NB4 (cell line): ENCODE results near the gene MOB2.

Experiments used
- POLR2A ChIP-seq: IDR thresholded peaks from 2 replicates; pipeline ENCODE4 v1.6.1; 2011; ENCODE audit warnings: mild to moderate bottlenecking; ENCODE audit not compliant: insufficient read length; ENCODE audit errors: extremely low read depth
- TF ChIP-seq, protein P1 (sequence below): IDR thresholded peaks from 2 replicates; pipeline ENCODE4 v1.6.1; 2011; ENCODE audit warnings: low read depth, low read length
- TF ChIP-seq, protein P2 (sequence below): IDR thresholded peaks from one replicate; pipeline ENCODE4 v1.5.1; 2012; ENCODE audit warnings: low read depth, low read length

DNA sequence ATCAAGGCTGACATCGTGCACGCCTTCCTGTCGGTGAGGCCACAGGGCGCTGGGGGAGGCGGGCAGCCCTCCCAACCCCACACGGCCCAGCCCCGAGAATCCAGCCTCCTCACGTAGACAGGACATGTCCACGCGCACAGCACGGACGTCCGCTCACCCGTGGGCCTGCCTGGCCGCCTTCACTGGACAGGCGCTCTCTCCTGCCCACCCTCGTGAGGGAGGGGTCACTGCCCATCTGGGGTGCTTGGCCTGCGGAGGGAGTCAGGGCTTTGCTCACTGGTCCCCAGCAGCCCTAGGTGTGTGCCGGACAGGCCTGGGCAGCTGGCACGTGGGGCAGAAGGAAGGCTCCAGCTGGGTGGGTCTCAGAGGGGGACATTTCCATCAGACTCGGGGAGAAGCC lies 32.0 kb downstream of the MOB2 start:
- TF ChIP-seq, protein P1, sequence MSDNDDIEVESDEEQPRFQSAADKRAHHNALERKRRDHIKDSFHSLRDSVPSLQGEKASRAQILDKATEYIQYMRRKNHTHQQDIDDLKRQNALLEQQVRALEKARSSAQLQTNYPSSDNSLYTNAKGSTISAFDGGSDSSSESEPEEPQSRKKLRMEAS = no peak
- TF ChIP-seq POLR2A = no peak
- TF ChIP-seq, protein P2, sequence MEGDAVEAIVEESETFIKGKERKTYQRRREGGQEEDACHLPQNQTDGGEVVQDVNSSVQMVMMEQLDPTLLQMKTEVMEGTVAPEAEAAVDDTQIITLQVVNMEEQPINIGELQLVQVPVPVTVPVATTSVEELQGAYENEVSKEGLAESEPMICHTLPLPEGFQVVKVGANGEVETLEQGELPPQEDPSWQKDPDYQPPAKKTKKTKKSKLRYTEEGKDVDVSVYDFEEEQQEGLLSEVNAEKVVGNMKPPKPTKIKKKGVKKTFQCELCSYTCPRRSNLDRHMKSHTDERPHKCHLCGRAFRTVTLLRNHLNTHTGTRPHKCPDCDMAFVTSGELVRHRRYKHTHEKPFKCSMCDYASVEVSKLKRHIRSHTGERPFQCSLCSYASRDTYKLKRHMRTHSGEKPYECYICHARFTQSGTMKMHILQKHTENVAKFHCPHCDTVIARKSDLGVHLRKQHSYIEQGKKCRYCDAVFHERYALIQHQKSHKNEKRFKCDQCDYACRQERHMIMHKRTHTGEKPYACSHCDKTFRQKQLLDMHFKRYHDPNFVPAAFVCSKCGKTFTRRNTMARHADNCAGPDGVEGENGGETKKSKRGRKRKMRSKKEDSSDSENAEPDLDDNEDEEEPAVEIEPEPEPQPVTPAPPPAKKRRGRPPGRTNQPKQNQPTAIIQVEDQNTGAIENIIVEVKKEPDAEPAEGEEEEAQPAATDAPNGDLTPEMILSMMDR = no peak
